Fibroblast of gingiva (primary cell): Measurements from ENCODE around the gene EPM2AIP1.
"Not testable (repeated sequence)": the region's sequence is repeated elsewhere in the genome, so short reads cannot be mapped to it uniquely, and the experiment has no call there.

Experiments used
- DNase-seq: peaks from one replicate; pipeline ENCODE4 v3.0.0-alpha.2; 2011; ENCODE audit warnings: low read depth

The EPM2AIP1 gene

GRCh38 chr3:36993326-36994283 is 674 bp upstream of the EPM2AIP1 start, which contains the start of gene MLH1:
TSS of gene MLH1 (plus strand) at chr3:36993518. CDS start at chr3:36993548, 30 bp downstream.
- DNase-seq, result peak; percentile 100

GRCh38 chr3:36991923-36992805 is 767 bp downstream of the EPM2AIP1 start:
- DNase-seq, result peak; percentile 62

- DNase-seq, result no peak
Observed at GRCh38 chr3:36991147-36991546, 1.8 kb downstream of the EPM2AIP1 start.

GRCh38 chr3:36989568-36989967 is 3.4 kb downstream of the EPM2AIP1 start:
- DNase-seq, result no peak

GRCh38 chr3:36989005-36989404 is 3.9 kb downstream of the EPM2AIP1 start:
- no peak for DNase-seq

GRCh38 chr3:36988356-36988755 is 4.6 kb downstream of the EPM2AIP1 start:
- DNase-seq, result no peak

GRCh38 chr3:36981006-36981405 is 11.9 kb downstream of the EPM2AIP1 start:
- no peak for DNase-seq

- DNase-seq, result no peak
Observed at GRCh38 chr3:36973139-36973538, 19.8 kb downstream of the EPM2AIP1 start.

- DNase-seq, result no peak
Observed at GRCh38 chr3:36972163-36972562, 20.8 kb downstream of the EPM2AIP1 start.

- peak; percentile 8 for DNase-seq
Observed at GRCh38 chr3:36969540-36970432, 23.1 kb downstream of the EPM2AIP1 start.

- DNase-seq, result no peak
Observed at GRCh38 chr3:36969085-36969484, 23.8 kb downstream of the EPM2AIP1 start.

- DNase-seq, result no peak
Observed at GRCh38 chr3:36965440-36965839, 27.5 kb downstream of the EPM2AIP1 start.

GRCh38 chr3:36964817-36965216 is 28.1 kb downstream of the EPM2AIP1 start:
- no peak for DNase-seq

GRCh38 chr3:36964331-36964730 is 28.6 kb downstream of the EPM2AIP1 start:
- no peak for DNase-seq

GRCh38 chr3:36963008-36963407 is 29.9 kb downstream of the EPM2AIP1 start:
- DNase-seq, result not testable (repeated sequence)

- no peak for DNase-seq
Observed at GRCh38 chr3:36960502-36960901, 32.4 kb downstream of the EPM2AIP1 start.

- no peak for DNase-seq
Observed at GRCh38 chr3:36959821-36960220, 33.1 kb downstream of the EPM2AIP1 start.

GRCh38 chr3:36957862-36958686 is 34.9 kb downstream of the EPM2AIP1 start:
- DNase-seq, result no peak

- DNase-seq, result no peak
Observed at GRCh38 chr3:36957063-36957462, 35.9 kb downstream of the EPM2AIP1 start.

GRCh38 chr3:36956155-36956554 is 36.8 kb downstream of the EPM2AIP1 start:
- DNase-seq, result no peak
